ENCODE data around the gene KLHL10.

DNA sequence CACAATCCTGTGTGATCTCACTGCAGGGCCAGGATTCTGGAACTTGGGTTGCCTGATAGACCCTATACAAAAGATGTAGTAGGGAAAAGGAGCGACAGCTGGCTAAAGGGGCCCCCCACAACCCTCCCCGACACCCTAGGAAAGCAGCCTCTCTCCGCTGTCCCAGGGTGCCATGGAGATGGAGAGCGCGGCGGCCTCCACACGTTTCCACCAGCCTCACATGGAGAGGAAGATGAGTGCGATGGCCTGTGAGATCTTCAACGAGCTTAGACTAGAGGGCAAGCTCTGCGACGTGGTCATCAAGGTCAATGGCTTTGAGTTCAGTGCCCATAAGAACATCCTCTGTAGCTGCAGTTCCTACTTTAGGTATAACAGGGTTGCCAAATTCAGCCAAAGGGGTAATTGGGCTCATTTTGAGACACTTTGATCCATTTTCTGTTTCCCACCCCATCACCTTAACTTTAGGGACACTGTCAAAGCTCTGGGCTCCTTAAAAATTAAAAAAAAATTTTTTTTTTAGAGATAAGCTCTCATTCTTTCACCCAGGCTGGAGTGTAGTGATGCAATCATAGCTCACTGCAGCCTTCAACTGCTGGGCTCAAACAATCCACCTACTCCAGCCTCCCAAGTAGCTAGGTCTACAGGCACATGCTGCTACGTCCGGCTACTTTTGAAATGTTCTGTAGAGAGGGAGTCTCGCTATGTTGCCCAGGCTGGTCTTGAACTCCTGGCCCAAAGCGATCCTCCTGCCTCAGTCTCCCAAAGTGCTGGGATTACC is at the start of gene KLHL10:
- no peak for TF ChIP-seq EZH2 (IDR thresholded peaks at IDR 0.05; ENCODE audit: borderline replicate concordance, low read length)
- no peak for TF ChIP-seq CTCF (conservative IDR thresholded peaks at IDR 0.05 in 1 of 2, IDR thresholded peaks at IDR 0.05 in 1 of 2; ENCODE audit: extremely low read depth in 1 of 2, insufficient read depth in 1 of 2, low read depth in 1 of 2, low read length in 2 of 2)

Data from mammary epithelial cell (primary cell).